ENCODE measurements around the gene CEP295NL.
"Not testable (repeated sequence)": the region's sequence is repeated elsewhere in the genome, so short reads cannot be mapped to it uniquely, and the experiment has no call there.

CEP295NL gene

GRCh38 chr17:78896834-78897663 lies 6.0 kb downstream of the CEP295NL start:
- H3K27me3 Mint-ChIP-seq, result peaks cover 27% of the 10 kb centered on the region
- no peak for DNase-seq (ENCODE audit: low spot score in 2 of 2)
- H3K4me3 Mint-ChIP-seq, result no peak overlapping the region

GRCh38 chr17:78896091-78896833 lies 6.7 kb downstream of the CEP295NL start:
- Mint-ChIP-seq H3K9me3 (no peaks in the 10 kb centered on the region), H3K36me3 (ENCODE audit: insufficient read depth) (peaks cover 6% of the 10 kb centered on the region), H3K4me1 (peaks cover 5% of the 10 kb centered on the region), H3K27me3 (peaks cover 27% of the 10 kb centered on the region), H3K4me3 (no peak overlapping the region), H3K27ac (ENCODE audit: low read depth) (no peak overlapping the region)
- ATAC-seq (replicated peaks; ENCODE audit: extremely low read depth, poor library complexity, severe bottlenecking) (no peak), DNase-seq (ENCODE audit: low spot score in 2 of 2) (no peak)

More at GRCh38 chr17:78896834-78897663, 6.0 kb downstream of the CEP295NL start:
- peaks cover 5% of the 10 kb centered on the region for H3K36me3 Mint-ChIP-seq (ENCODE audit: insufficient read depth)
- no peak for ATAC-seq (replicated peaks; ENCODE audit: extremely low read depth, poor library complexity, severe bottlenecking)
- no peaks in the 10 kb centered on the region for H3K9me3 Mint-ChIP-seq
- H3K4me1 Mint-ChIP-seq, result peaks cover 5% of the 10 kb centered on the region
- no peak overlapping the region for H3K27ac Mint-ChIP-seq (ENCODE audit: low read depth)

GRCh38 chr17:78895322-78895721 lies 7.7 kb downstream of the CEP295NL start:
- DNase-seq (ENCODE audit: low spot score in 2 of 2), result no peak
- Mint-ChIP-seq H3K4me3 (no peak overlapping the region), H3K9me3 (no peaks in the 10 kb centered on the region), H3K4me1 (peaks cover 13% of the 10 kb centered on the region), H3K36me3 (ENCODE audit: insufficient read depth) (peaks cover 6% of the 10 kb centered on the region), H3K27me3 (peaks cover 30% of the 10 kb centered on the region), H3K27ac (ENCODE audit: low read depth) (no peak overlapping the region)
- ATAC-seq (replicated peaks; ENCODE audit: extremely low read depth, poor library complexity, severe bottlenecking), result no peak

- Mint-ChIP-seq H3K27me3 (peaks cover 17% of the 10 kb centered on the region), H3K9me3 (no peaks in the 10 kb centered on the region), H3K27ac (ENCODE audit: low read depth) (no peak overlapping the region), H3K4me1 (peaks cover 13% of the 10 kb centered on the region), H3K4me3 (no peak overlapping the region), H3K36me3 (ENCODE audit: insufficient read depth) (peaks cover 6% of the 10 kb centered on the region)
- no peak for DNase-seq (ENCODE audit: low spot score in 2 of 2)
- no peak for ATAC-seq (replicated peaks; ENCODE audit: extremely low read depth, poor library complexity, severe bottlenecking)
Measured at GRCh38 chr17:78893684-78894083, 9.3 kb downstream of the CEP295NL start.

- DNase-seq (ENCODE audit: low spot score in 2 of 2), result no peak
- peaks cover 6% of the 10 kb centered on the region for H3K36me3 Mint-ChIP-seq (ENCODE audit: insufficient read depth)
- no peak for ATAC-seq (replicated peaks; ENCODE audit: extremely low read depth, poor library complexity, severe bottlenecking)
- no peak overlapping the region for H3K27ac Mint-ChIP-seq (ENCODE audit: low read depth)
- no peaks in the 10 kb centered on the region for H3K9me3 Mint-ChIP-seq
- peaks cover 17% of the 10 kb centered on the region for H3K27me3 Mint-ChIP-seq
- peaks cover 13% of the 10 kb centered on the region for H3K4me1 Mint-ChIP-seq
- H3K4me3 Mint-ChIP-seq, result no peak overlapping the region
Measured at GRCh38 chr17:78892936-78893379, 10.0 kb downstream of the CEP295NL start.

- no peak overlapping the region for H3K4me3 Mint-ChIP-seq
- no peaks in the 10 kb centered on the region for H3K9me3 Mint-ChIP-seq
- H3K36me3 Mint-ChIP-seq (ENCODE audit: insufficient read depth), result peaks cover 4% of the 10 kb centered on the region
- ATAC-seq (replicated peaks; ENCODE audit: extremely low read depth, poor library complexity, severe bottlenecking) (no peak), DNase-seq (ENCODE audit: low spot score in 2 of 2) (no peak)
- H3K27me3 Mint-ChIP-seq, result peaks cover 17% of the 10 kb centered on the region
- H3K27ac Mint-ChIP-seq (ENCODE audit: low read depth), result no peak overlapping the region
- H3K4me1 Mint-ChIP-seq, result peaks cover 13% of the 10 kb centered on the region
Measured at GRCh38 chr17:78892520-78892919, 10.5 kb downstream of the CEP295NL start.

GRCh38 chr17:78892062-78892456 lies 10.9 kb downstream of the CEP295NL start:
- no peak overlapping the region for H3K4me3 Mint-ChIP-seq

GRCh38 chr17:78891406-78892061 lies 11.5 kb downstream of the CEP295NL start:
- H3K36me3 Mint-ChIP-seq (ENCODE audit: insufficient read depth), result peaks cover 3% of the 10 kb centered on the region
- H3K4me3 Mint-ChIP-seq, result no peak overlapping the region
- ATAC-seq (replicated peaks; ENCODE audit: extremely low read depth, poor library complexity, severe bottlenecking) (no peak), DNase-seq (ENCODE audit: low spot score in 2 of 2) (no peak)
- H3K4me1 Mint-ChIP-seq, result peaks cover 13% of the 10 kb centered on the region
- H3K27me3 Mint-ChIP-seq, result peaks cover 17% of the 10 kb centered on the region
- H3K9me3 Mint-ChIP-seq, result no peaks in the 10 kb centered on the region
- no peak overlapping the region for H3K27ac Mint-ChIP-seq (ENCODE audit: low read depth)

More at GRCh38 chr17:78892062-78892456, 10.9 kb downstream of the CEP295NL start:
- Mint-ChIP-seq H3K27ac (ENCODE audit: low read depth) (no peak overlapping the region), H3K4me1 (peaks cover 13% of the 10 kb centered on the region), H3K9me3 (no peaks in the 10 kb centered on the region), H3K36me3 (ENCODE audit: insufficient read depth) (peaks cover 3% of the 10 kb centered on the region), H3K27me3 (peaks cover 17% of the 10 kb centered on the region)
- ATAC-seq (replicated peaks; ENCODE audit: extremely low read depth, poor library complexity, severe bottlenecking), result no peak
- no peak for DNase-seq (ENCODE audit: low spot score in 2 of 2)

GRCh38 chr17:78890498-78890897 lies 12.5 kb downstream of the CEP295NL start:
- peaks cover 3% of the 10 kb centered on the region for H3K36me3 Mint-ChIP-seq (ENCODE audit: insufficient read depth)
- no peaks in the 10 kb centered on the region for H3K9me3 Mint-ChIP-seq
- ATAC-seq (replicated peaks; ENCODE audit: extremely low read depth, poor library complexity, severe bottlenecking), result peak; percentile 58
- H3K27me3 Mint-ChIP-seq, result peaks cover 17% of the 10 kb centered on the region
- no peak overlapping the region for H3K27ac Mint-ChIP-seq (ENCODE audit: low read depth)
- H3K4me1 Mint-ChIP-seq, result peaks cover 13% of the 10 kb centered on the region
- H3K4me3 Mint-ChIP-seq, result no peak overlapping the region
- DNase-seq (ENCODE audit: low spot score in 2 of 2), result peak in 1 of 2 donors; percentile 14

- Mint-ChIP-seq H3K27ac (ENCODE audit: low read depth) (peak overlapping the region; percentile 10), H3K4me1 (peaks cover 13% of the 10 kb centered on the region), H3K27me3 (peaks cover 17% of the 10 kb centered on the region)
- not testable (repeated sequence) for DNase-seq (ENCODE audit: low spot score in 2 of 2); H3K9me3 Mint-ChIP-seq; ATAC-seq (replicated peaks; ENCODE audit: extremely low read depth, poor library complexity, severe bottlenecking); H3K4me3 Mint-ChIP-seq; H3K36me3 Mint-ChIP-seq (ENCODE audit: insufficient read depth)
Measured at GRCh38 chr17:78890096-78890495, 12.9 kb downstream of the CEP295NL start.

- peak overlapping the region; percentile 10 for H3K27ac Mint-ChIP-seq (ENCODE audit: low read depth)
- DNase-seq (ENCODE audit: low spot score in 2 of 2) (no peak), ATAC-seq (replicated peaks; ENCODE audit: extremely low read depth, poor library complexity, severe bottlenecking) (peak; percentile 36)
- peaks cover 17% of the 10 kb centered on the region for H3K27me3 Mint-ChIP-seq
- H3K4me3 Mint-ChIP-seq, result peak overlapping the region; percentile 20
- peaks cover 3% of the 10 kb centered on the region for H3K36me3 Mint-ChIP-seq (ENCODE audit: insufficient read depth)
- peaks cover 13% of the 10 kb centered on the region for H3K4me1 Mint-ChIP-seq
- H3K9me3 Mint-ChIP-seq, result no peaks in the 10 kb centered on the region
Measured at GRCh38 chr17:78889531-78889930, 13.5 kb downstream of the CEP295NL start.

GRCh38 chr17:78888941-78889518 lies 14.0 kb downstream of the CEP295NL start:
- H3K27ac Mint-ChIP-seq (ENCODE audit: low read depth), result no peak overlapping the region

More at GRCh38 chr17:78888941-78889518, 14.0 kb downstream of the CEP295NL start:
- Mint-ChIP-seq H3K4me1 (peaks cover 13% of the 10 kb centered on the region), H3K36me3 (ENCODE audit: insufficient read depth) (peaks cover 5% of the 10 kb centered on the region), H3K9me3 (no peaks in the 10 kb centered on the region), H3K4me3 (no peak overlapping the region), H3K27me3 (peaks cover 17% of the 10 kb centered on the region)
- DNase-seq (ENCODE audit: low spot score in 2 of 2) (no peak), ATAC-seq (replicated peaks; ENCODE audit: extremely low read depth, poor library complexity, severe bottlenecking) (no peak)

Data from central memory CD8-positive, alpha-beta T cell (primary cell).